Endothelial cell of umbilical vein (primary cell): ENCODE data around the gene RIMOC1. TPM values are rescaled to one million over a fixed set of nuclear protein-coding genes. Genes with fewer than 3 reads are reported as not detected.

ENCODE experiments used
- BruUV-seq: library from RNA; stranded (reverse); fragments of 400-500 nt; replicated peaks from 2 replicates; lab custom pipeline; 2021; lab: Mats Ljungman, UMichigan
- CTCF ChIA-PET: fragments of 300-600, 350-600 bp; sonication (Branson Sonifier 250); formaldehyde crosslinking; loops from one replicate; lab custom pipeline; 2021; ENCODE audit warnings: antibody characterized with exemption, inconsistent platforms; lab: Charles Lee
- POLR2A ChIA-PET: fragments of 300-600, 350-600 bp; sonication (Branson Sonifier 250); formaldehyde crosslinking; loops from one replicate; lab custom pipeline; 2021; ENCODE audit warnings: antibody characterized with exemption, inconsistent platforms; lab: Charles Lee
- DNase-seq: peaks from one replicate; pipeline ENCODE4 v3.0.0-alpha.2; 2011; ENCODE audit warnings: low read depth, low spot score
- FAIRE-seq: peaks from 2 replicates; lab custom pipeline; 2011; peaks lifted over from hg19 to GRCh38; lab: Jason Lieb, UNC
- H2AFZ ChIP-seq: 2 replicates; pipeline ENCODE4 v1.6.0; 2012; ENCODE audit warnings: low read depth, low read length, control low read depth, inconsistent platforms
- H3K27ac ChIP-seq: 2 replicates; pipeline ENCODE4 v1.5.1; 2011; ENCODE audit warnings: low read depth, mild to moderate bottlenecking, control low read depth, low read length, moderate library complexity; ENCODE audit not compliant: insufficient read depth
- H3K27me3 ChIP-seq, 2 experiments: 2 replicates each; pipeline versions ENCODE4 v1.6.0 to v1.6.1; 2011; ENCODE audit warnings: low read length in 2 of 2, mixed read lengths in 1 of 2; ENCODE audit not compliant: control insufficient read depth in 2 of 2, insufficient read depth in 2 of 2
- H3K36me3 ChIP-seq, 2 experiments: 2 replicates in 1 of 2; 3 replicates in 1 of 2; pipeline ENCODE4 v1.5.1; 2011; ENCODE audit warnings: low read length in 2 of 2, mild to moderate bottlenecking in 1 of 2, moderate library complexity in 1 of 2; ENCODE audit not compliant: control insufficient read depth in 2 of 2, insufficient read depth in 2 of 2; ENCODE audit errors: extremely low read depth in 1 of 2
- H3K4me1 ChIP-seq: 3 replicates; pipeline ENCODE4 v1.5.1; 2011; ENCODE audit warnings: mild to moderate bottlenecking, low read length; ENCODE audit not compliant: control insufficient read depth, insufficient read depth; ENCODE audit errors: extremely low read depth
- H3K4me2 ChIP-seq: 2 replicates; pipeline ENCODE4 v1.6.1; 2011; ENCODE audit warnings: low read length, control low read depth, mixed read lengths; ENCODE audit not compliant: insufficient read depth
- H3K4me3 ChIP-seq, 3 experiments: fragments of 200-600 bp in 1 of 3; sonication (generic), shearing (Covaris generic) in 1 of 3; replicated peaks in 1 of 3; 2 replicates each; pipeline ENCODE4 v1.5.1; 2011 to 2016; ENCODE audit warnings: control low read depth in 3 of 3, low read length in 3 of 3, mild to moderate bottlenecking in 2 of 3, inconsistent platforms in 1 of 3, low read depth in 1 of 3, moderate library complexity in 1 of 3; ENCODE audit not compliant: insufficient read depth in 1 of 3
- H3K79me2 ChIP-seq: 2 replicates; pipeline ENCODE4 v1.6.0; 2012; ENCODE audit warnings: low read length, inconsistent platforms; ENCODE audit not compliant: control insufficient read depth, insufficient read depth
- H3K9ac ChIP-seq: replicated peaks from 2 replicates; pipeline ENCODE3; 2011; ENCODE audit warnings: low read length, control low read depth; ENCODE audit not compliant: insufficient read depth; ENCODE audit errors: extremely low read depth
- H3K9me1 ChIP-seq: replicated peaks from 3 replicates; pipeline ENCODE4 v1.6.0; 2011; ENCODE audit warnings: mild to moderate bottlenecking, low read length; ENCODE audit not compliant: control insufficient read depth, insufficient read depth; ENCODE audit errors: extremely low read depth
- H3K9me3 ChIP-seq: replicated peaks from 2 replicates; pipeline ENCODE4 v1.5.1; 2012; ENCODE audit warnings: low read length, inconsistent platforms; ENCODE audit not compliant: control insufficient read depth, insufficient read depth
- H4K20me1 ChIP-seq: replicated peaks from 2 replicates; pipeline ENCODE3; 2011; ENCODE audit warnings: mild to moderate bottlenecking, low read length; ENCODE audit not compliant: control insufficient read depth, insufficient read depth; ENCODE audit errors: extremely low read depth
- CTCF ChIP-seq, 2 donors: IDR thresholded peaks; 1 replicate in 1 of 2; 2 replicates in 1 of 2; pipeline ENCODE4 v1.5.1; 2011; ENCODE audit warnings: low read length in 2 of 2, mild to moderate bottlenecking in 2 of 2, moderate library complexity in 2 of 2, control low read depth in 1 of 2, inconsistent platforms in 1 of 2, low read depth in 1 of 2; ENCODE audit not compliant: insufficient read depth in 1 of 2; ENCODE audit errors: extremely low read depth in 1 of 2
- EZH2 ChIP-seq: IDR thresholded peaks from 2 replicates; pipeline ENCODE4 v1.6.1; 2012; ENCODE audit warnings: borderline replicate concordance, low read depth, mild to moderate bottlenecking, moderate library complexity, low read length, inconsistent platforms; ENCODE audit not compliant: severe bottlenecking
- FOS ChIP-seq: IDR thresholded peaks from 2 replicates; pipeline ENCODE4 v1.6.1; 2011; ENCODE audit warnings: mild to moderate bottlenecking, low read length, moderate library complexity, borderline replicate concordance; ENCODE audit not compliant: insufficient read depth
- GATA2 ChIP-seq: IDR thresholded peaks from 2 replicates; pipeline ENCODE4 v1.7.0; 2011; ENCODE audit warnings: low read depth, mild to moderate bottlenecking, moderate library complexity, mixed read lengths, low read length; ENCODE audit not compliant: insufficient read length, insufficient read depth
- JUN ChIP-seq: IDR thresholded peaks from 2 replicates; pipeline ENCODE4 v1.6.1; 2011; ENCODE audit warnings: borderline replicate concordance, low read depth; ENCODE audit not compliant: insufficient read length, insufficient read depth
- MAX ChIP-seq: IDR thresholded peaks from 2 replicates; pipeline ENCODE4 v1.6.1; 2011; ENCODE audit not compliant: insufficient read depth, insufficient read length
- POLR2A ChIP-seq: IDR thresholded peaks from 2 replicates; pipeline ENCODE4 v1.6.1; 2012; ENCODE audit warnings: low read depth, mild to moderate bottlenecking, control low read depth, low read length
- dilution Hi-C: fragments of 300-500 bp; cut with MboI; formaldehyde crosslinking; loops from one replicate; pipeline ENCODE4 v1.15.0; 2019; ENCODE audit warnings: low sequenced_read_pairs; ENCODE audit not compliant: extremely low pct_ligation_motif_present
- intact Hi-C: fragments of 100-400 bp; cut with micrococcal nuclease; formaldehyde crosslinking; loops from one replicate; pipeline ENCODE4 v1.10.0; 2022
- polyA plus RNA-seq, 4 experiments: library from polyadenylated mRNA; depleted of rRNA in 3 of 4; stranded (reverse) in 3 of 4; unstranded in 1 of 4; fragments of >200 nt; gene quantifications; 2 replicates each; pipeline versions ENCODE4 v1.2.1 to v1.2.3, GENCODE V29; 2011 to 2012; ENCODE audit warnings: missing spikeins in 1 of 4
- total RNA-seq: library from RNA; stranded (reverse); gene quantifications from 2 replicates; pipeline ENCODE4 v1.2.3, GENCODE V29; 2021

RIMOC1 gene
- total and polyA plus RNA-seq, 2 donors (not counting 3 experiments of a cell fraction or from before 2014, with no cell fraction given) = 15.7 to 32.0 TPM

- H2AFZ ChIP-seq = no peak overlapping the region
- CTCF ChIA-PET = interaction anchor here (0.8 to 1.4 kb wide), 3 partner anchors 10 to 182 kb away, joined by 3 to 4 read pairs (median 3); no protein-coding TSS in a partner anchor
- no peaks in the 10 kb centered on the region for H4K20me1 ChIP-seq
- H3K4me1 ChIP-seq = peaks cover 7% of the 10 kb centered on the region
- FAIRE-seq (no peak), DNase-seq (no peak)
- TF ChIP-seq CTCF (IDR thresholded peaks at IDR 0.05; ENCODE audit: extremely low read depth in 1 of 2, insufficient read depth in 1 of 2, low read depth in 1 of 2, low read length in 2 of 2) = no peak
- no peak for TF ChIP-seq MAX
- no peak for TF ChIP-seq POLR2A
- TF ChIP-seq EZH2 = no peak
- no peak for TF ChIP-seq FOS
- TF ChIP-seq GATA2 = no peak
- TF ChIP-seq JUN = no peak
- H3K9ac ChIP-seq = no peak overlapping the region
- no peaks in the 10 kb centered on the region for H3K79me2 ChIP-seq
- no peak overlapping the region for H3K27ac ChIP-seq
- POLR2A ChIA-PET = no interaction called here
- no TSS peak for BruUV-seq
- H3K4me3 ChIP-seq = no peak overlapping the region
- H3K4me2 ChIP-seq = no peak overlapping the region
- H3K9me1 ChIP-seq = no peaks in the 10 kb centered on the region
- dilution Hi-C loops = no loop called here
- H3K27me3 ChIP-seq = peaks cover 4 to 18% of the 10 kb centered on the region in 2 experiments
- H3K9me3 ChIP-seq = no peaks in the 10 kb centered on the region
- H3K36me3 ChIP-seq = no peaks in the 10 kb centered on the region
- intact Hi-C loops = no loop called here
These were observed 29.0 kb upstream of the RIMOC1 start for GRCh38 chr5:41875121-41875520.
